Measurements from ENCODE around the gene GH2. TPM values are rescaled to one million over a fixed set of nuclear protein-coding genes. Genes with fewer than 3 reads are reported as not detected.
A peak's percentile ranks its signal among the peaks of the same experiment; 100 is the strongest.
"Not testable (repeated sequence)": the region's sequence is repeated elsewhere in the genome, so short reads cannot be mapped to it uniquely, and the experiment has no call there.

Gene GH2
- polyA plus RNA-seq, 1 donor, result not detected

- DNase-seq, result not testable (repeated sequence)
Measured at GRCh38 chr17:63874061-63874626, 7.6 kb downstream of the GH2 start.

GRCh38 chr17:63873577-63873976 is 8.2 kb downstream of the GH2 start, which contains the start of gene CSH2:
Gene CSH2, minus strand, starts transcription at chr17:63873677. Its CDS starts 63 bp downstream, at chr17:63873614.
- not testable (repeated sequence) for DNase-seq

GRCh38 chr17:63871646-63872365 is 9.9 kb downstream of the GH2 start:
- DNase-seq, result not testable (repeated sequence)

GRCh38 chr17:63870292-63870665 is 11.5 kb downstream of the GH2 start:
- DNase-seq, result not testable (repeated sequence)

GRCh38 chr17:63869491-63870291 is 12.1 kb downstream of the GH2 start:
- DNase-seq, result not testable (repeated sequence)

- DNase-seq, result not testable (repeated sequence)
Measured at GRCh38 chr17:63866625-63867024, 15.1 kb downstream of the GH2 start.

GRCh38 chr17:63859257-63859656 is 22.5 kb downstream of the GH2 start:
- DNase-seq, result no peak

GRCh38 chr17:63856425-63856824 is 25.3 kb downstream of the GH2 start:
- DNase-seq, result not testable (repeated sequence)

- DNase-seq, result no peak
Measured at GRCh38 chr17:63855185-63855584, 26.6 kb downstream of the GH2 start.

GRCh38 chr17:63854709-63855108 is 27.0 kb downstream of the GH2 start:
- no peak for DNase-seq

- no peak for DNase-seq
Measured at GRCh38 chr17:63853260-63853659, 28.5 kb downstream of the GH2 start.

GRCh38 chr17:63850401-63850800 is 31.3 kb downstream of the GH2 start:
- DNase-seq, result no peak

- DNase-seq, result peak; percentile 84
Measured at GRCh38 chr17:63848834-63849689, 32.7 kb downstream of the GH2 start.

GRCh38 chr17:63847525-63848249 is 34.1 kb downstream of the GH2 start:
- no peak for DNase-seq

- no peak for DNase-seq
Measured at GRCh38 chr17:63845509-63845908, 36.2 kb downstream of the GH2 start.

GRCh38 chr17:63843910-63844677 is 37.6 kb downstream of the GH2 start:
- no peak for DNase-seq

GRCh38 chr17:63843387-63843888 is 38.3 kb downstream of the GH2 start:
- DNase-seq, result not testable (repeated sequence)

GRCh38 chr17:63842540-63843386 is 39.0 kb downstream of the GH2 start, which contains the start of gene SMARCD2:
Gene SMARCD2, minus strand, starts transcription at chr17:63842685. Its CDS starts 11 bp downstream, at chr17:63842674.
- DNase-seq, result peak; percentile 98

GRCh38 chr17:63842173-63842539 is 39.6 kb downstream of the GH2 start:
- peak; percentile 34 for DNase-seq

Data from left kidney (tissue), 2 donors.